GM19240 (cell line): ENCODE measurements around the gene CEP104.

Source experiments
- DNase-seq: peaks from one replicate; pipeline ENCODE4 v3.0.0; 2011; ENCODE audit warnings: low spot score; ENCODE audit not compliant: insufficient read length

Gene CEP104

GRCh38 chr1:3869751-3870301 lies 12.8 kb upstream of the CEP104 start:
- no peak for DNase-seq

- DNase-seq, result no peak
Observed at GRCh38 chr1:3868464-3869006, 11.5 kb upstream of the CEP104 start.

- no peak for DNase-seq
Observed at GRCh38 chr1:3865606-3866160, 8.7 kb upstream of the CEP104 start.

GRCh38 chr1:3864884-3865283 lies 7.9 kb upstream of the CEP104 start:
- DNase-seq, result no peak

- no peak for DNase-seq
Observed at GRCh38 chr1:3863231-3863935, 6.4 kb upstream of the CEP104 start.

GRCh38 chr1:3858231-3858981 lies 1.4 kb upstream of the CEP104 start:
- DNase-seq, result no peak

GRCh38 chr1:3857791-3858129 lies 749 bp upstream of the CEP104 start:
- no peak for DNase-seq

GRCh38 chr1:3852711-3853485 lies 4.1 kb downstream of the CEP104 start:
- no peak for DNase-seq

GRCh38 chr1:3852091-3852490 lies 4.9 kb downstream of the CEP104 start:
- no peak for DNase-seq

GRCh38 chr1:3851292-3851691 lies 5.7 kb downstream of the CEP104 start:
- no peak for DNase-seq

- no peak for DNase-seq
Observed at GRCh38 chr1:3850857-3851256, 6.2 kb downstream of the CEP104 start.

- DNase-seq, result no peak
Observed at GRCh38 chr1:3847081-3847480, 9.9 kb downstream of the CEP104 start.

- no peak for DNase-seq
Observed at GRCh38 chr1:3846541-3846940, 10.5 kb downstream of the CEP104 start.

- no peak for DNase-seq
Observed at GRCh38 chr1:3842912-3843311, 14.1 kb downstream of the CEP104 start.

GRCh38 chr1:3841491-3841890 lies 15.5 kb downstream of the CEP104 start:
- no peak for DNase-seq

- DNase-seq, result no peak
Observed at GRCh38 chr1:3838788-3839187, 18.2 kb downstream of the CEP104 start.

- DNase-seq, result no peak
Observed at GRCh38 chr1:3837685-3838084, 19.3 kb downstream of the CEP104 start.

GRCh38 chr1:3837200-3837599 lies 19.8 kb downstream of the CEP104 start:
- no peak for DNase-seq

GRCh38 chr1:3836421-3836820 lies 20.6 kb downstream of the CEP104 start:
- DNase-seq, result no peak

- no peak for DNase-seq
Observed at GRCh38 chr1:3834701-3835100, 22.3 kb downstream of the CEP104 start.

GRCh38 chr1:3831689-3832088 lies 25.3 kb downstream of the CEP104 start:
- no peak for DNase-seq
